ENCODE measurements around the gene CDKN2AIPNL. TPM values are rescaled to one million over a fixed set of nuclear protein-coding genes. Genes with fewer than 3 reads are reported as not detected.

CDKN2AIPNL gene
- total and polyA plus RNA-seq, 2 donors (not counting 3 experiments of a cell fraction or from before 2014, with no cell fraction given) = 22.2 to 36.5 TPM

DNA sequence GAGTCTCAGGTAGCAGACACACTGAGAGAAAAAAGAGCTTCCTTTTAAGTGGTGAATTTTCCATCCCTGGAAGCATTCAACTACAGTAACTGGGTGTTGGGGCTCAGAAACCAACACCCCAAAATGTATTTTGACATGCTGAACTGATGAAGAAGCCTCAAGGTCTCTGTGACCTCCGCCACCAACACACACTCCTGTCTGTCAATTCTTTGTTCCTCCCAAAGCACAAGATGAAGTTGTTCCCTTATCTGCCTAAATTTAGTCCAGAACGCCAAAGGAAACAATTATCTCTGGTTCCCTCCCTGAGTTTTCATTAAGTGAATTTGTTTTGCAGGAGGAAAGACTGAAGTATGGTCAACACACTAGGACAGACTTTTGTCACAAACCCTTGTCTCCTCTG, 1.4 kb upstream of the CDKN2AIPNL start:
- no peaks in the 10 kb centered on the region for H4K20me1 ChIP-seq (replicated peaks; ENCODE audit: control insufficient read depth, extremely low read depth, insufficient read depth, low read length)
- no peaks in the 10 kb centered on the region for H3K9me1 ChIP-seq (replicated peaks; ENCODE audit: control insufficient read depth, extremely low read depth, insufficient read depth, low read length)
- intact Hi-C loops (cut with micrococcal nuclease) = loop anchor here (5.0 kb wide), 1 partner anchor 324 kb away; the partner anchor contains the start of gene CAMLG
- no TSS peak for BruUV-seq (replicated peaks)
- H3K9me3 ChIP-seq (replicated peaks; ENCODE audit: control insufficient read depth, insufficient read depth, low read length) = no peaks in the 10 kb centered on the region
- no peak for FAIRE-seq
- no peak overlapping the region for H3K4me2 ChIP-seq (ENCODE audit: insufficient read depth, low read length)
- TF ChIP-seq, protein P1, sequence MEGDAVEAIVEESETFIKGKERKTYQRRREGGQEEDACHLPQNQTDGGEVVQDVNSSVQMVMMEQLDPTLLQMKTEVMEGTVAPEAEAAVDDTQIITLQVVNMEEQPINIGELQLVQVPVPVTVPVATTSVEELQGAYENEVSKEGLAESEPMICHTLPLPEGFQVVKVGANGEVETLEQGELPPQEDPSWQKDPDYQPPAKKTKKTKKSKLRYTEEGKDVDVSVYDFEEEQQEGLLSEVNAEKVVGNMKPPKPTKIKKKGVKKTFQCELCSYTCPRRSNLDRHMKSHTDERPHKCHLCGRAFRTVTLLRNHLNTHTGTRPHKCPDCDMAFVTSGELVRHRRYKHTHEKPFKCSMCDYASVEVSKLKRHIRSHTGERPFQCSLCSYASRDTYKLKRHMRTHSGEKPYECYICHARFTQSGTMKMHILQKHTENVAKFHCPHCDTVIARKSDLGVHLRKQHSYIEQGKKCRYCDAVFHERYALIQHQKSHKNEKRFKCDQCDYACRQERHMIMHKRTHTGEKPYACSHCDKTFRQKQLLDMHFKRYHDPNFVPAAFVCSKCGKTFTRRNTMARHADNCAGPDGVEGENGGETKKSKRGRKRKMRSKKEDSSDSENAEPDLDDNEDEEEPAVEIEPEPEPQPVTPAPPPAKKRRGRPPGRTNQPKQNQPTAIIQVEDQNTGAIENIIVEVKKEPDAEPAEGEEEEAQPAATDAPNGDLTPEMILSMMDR (IDR thresholded peaks at IDR 0.05; ENCODE audit: extremely low read depth in 1 of 2, insufficient read depth in 1 of 2, low read depth in 1 of 2, low read length in 2 of 2) = no peak
- no peak for TF ChIP-seq GATA2 (IDR thresholded peaks at IDR 0.05; ENCODE audit: insufficient read depth, insufficient read length, low read depth, low read length)
- no peak for TF ChIP-seq POLR2A (IDR thresholded peaks at IDR 0.05; ENCODE audit: low read depth, low read length)
- H3K27me3 ChIP-seq (ENCODE audit: control insufficient read depth in 2 of 2, insufficient read depth in 2 of 2, low read length in 2 of 2) = no peaks in the 10 kb centered on the region
- peaks cover 1 to 3% of the 10 kb centered on the region in 2 experiments for H3K36me3 ChIP-seq (ENCODE audit: control insufficient read depth in 2 of 2, extremely low read depth in 1 of 2, insufficient read depth in 2 of 2, low read length in 2 of 2)
- H3K4me3 ChIP-seq (replicated peaks in 1 of 3; ENCODE audit: insufficient read depth in 1 of 3, low read depth in 1 of 3, low read length in 3 of 3) = no peak overlapping the region
- no peak overlapping the region for H3K27ac ChIP-seq (ENCODE audit: insufficient read depth, low read depth, low read length)
- no peak for DNase-seq (ENCODE audit: low read depth, low spot score)
- H3K9ac ChIP-seq (replicated peaks; ENCODE audit: extremely low read depth, insufficient read depth, low read length) = no peak overlapping the region
- peaks cover 15% of the 10 kb centered on the region for H3K4me1 ChIP-seq (ENCODE audit: control insufficient read depth, extremely low read depth, insufficient read depth, low read length)
- CTCF ChIA-PET = interaction anchor here (2.2 to 8.4 kb wide), 5 partner anchors 53 to 165 kb away, joined by 6 to 90 read pairs (median 15); partner anchors contain the start of gene JADE2
- POLR2A ChIA-PET = no interaction called here
- H3K79me2 ChIP-seq (ENCODE audit: control insufficient read depth, insufficient read depth, low read length) = peaks cover 27% of the 10 kb centered on the region
- dilution Hi-C loops (cut with MboI; ENCODE audit: extremely low pct_ligation_motif_present, low sequenced_read_pairs) = no loop called here
- H2AFZ ChIP-seq (ENCODE audit: low read depth, low read length) = no peak overlapping the region

DNA sequence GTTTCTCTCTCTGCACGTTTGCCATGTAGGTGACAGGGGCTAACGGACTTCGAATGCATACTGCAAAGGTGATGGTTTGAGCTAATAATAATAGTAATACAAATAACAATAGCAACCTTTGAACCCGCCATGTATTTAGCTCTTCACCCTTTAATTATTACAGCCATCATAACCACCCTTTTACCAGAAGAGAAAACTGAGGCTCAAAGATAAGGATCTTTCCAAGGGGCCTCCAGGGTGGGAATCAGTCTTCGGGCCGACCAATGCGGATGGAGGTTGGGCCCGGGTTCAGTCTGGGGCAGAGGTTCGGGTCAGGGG, 494 bp downstream of the CDKN2AIPNL start:
- H2AFZ ChIP-seq (ENCODE audit: low read depth, low read length) = peak overlapping the region; percentile 86
- TF ChIP-seq JUN (IDR thresholded peaks at IDR 0.05; ENCODE audit: borderline replicate concordance, insufficient read depth, insufficient read length, low read depth) (no peak), EZH2 (IDR thresholded peaks at IDR 0.05; ENCODE audit: borderline replicate concordance, low read depth, low read length, severe bottlenecking) (no peak), GATA2 (IDR thresholded peaks at IDR 0.05; ENCODE audit: insufficient read depth, insufficient read length, low read depth, low read length) (peak; percentile 23)
- TF ChIP-seq, protein P2, sequence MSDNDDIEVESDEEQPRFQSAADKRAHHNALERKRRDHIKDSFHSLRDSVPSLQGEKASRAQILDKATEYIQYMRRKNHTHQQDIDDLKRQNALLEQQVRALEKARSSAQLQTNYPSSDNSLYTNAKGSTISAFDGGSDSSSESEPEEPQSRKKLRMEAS (IDR thresholded peaks at IDR 0.05; ENCODE audit: insufficient read depth, insufficient read length) = no peak
- H3K79me2 ChIP-seq (ENCODE audit: control insufficient read depth, insufficient read depth, low read length) = peaks cover 28% of the 10 kb centered on the region
- H3K27ac ChIP-seq (ENCODE audit: insufficient read depth, low read depth, low read length) = peak overlapping the region; percentile 28
- no peaks in the 10 kb centered on the region for H3K27me3 ChIP-seq (ENCODE audit: control insufficient read depth in 2 of 2, insufficient read depth in 2 of 2, low read length in 2 of 2)
- H3K4me3 ChIP-seq (replicated peaks in 1 of 3; ENCODE audit: insufficient read depth in 1 of 3, low read depth in 1 of 3, low read length in 3 of 3) = peak overlapping the region; percentile 75 to 88 (median 84)
- peaks cover 15% of the 10 kb centered on the region for H3K4me1 ChIP-seq (ENCODE audit: control insufficient read depth, extremely low read depth, insufficient read depth, low read length)
- TSS peak; percentile 72 for BruUV-seq (replicated peaks)
- dilution Hi-C loops (cut with MboI; ENCODE audit: extremely low pct_ligation_motif_present, low sequenced_read_pairs) (no loop called here), intact Hi-C loops (cut with micrococcal nuclease) (loop anchor here (1.0 to 5.0 kb wide), 6 partner anchors 40 to 326 kb away; partner anchors contain the start of genes CAMLG and UBE2B)
- H4K20me1 ChIP-seq (replicated peaks; ENCODE audit: control insufficient read depth, extremely low read depth, insufficient read depth, low read length) = no peaks in the 10 kb centered on the region
- H3K4me2 ChIP-seq (ENCODE audit: insufficient read depth, low read length) = peak overlapping the region; percentile 83
- peaks cover 3 to 6% of the 10 kb centered on the region in 2 experiments for H3K36me3 ChIP-seq (ENCODE audit: control insufficient read depth in 2 of 2, extremely low read depth in 1 of 2, insufficient read depth in 2 of 2, low read length in 2 of 2)
- ChIA-PET CTCF (interaction anchor here (0.8 to 8.4 kb wide), 32 partner anchors 9 to 176 kb away, joined by 3 to 90 read pairs (median 4); partner anchors contain the start of gene JADE2), POLR2A (interaction anchor here (0.9 to 1.2 kb wide), 3 partner anchors 17 to 114 kb away, joined by 3 to 4 read pairs (median 4); no protein-coding TSS in a partner anchor)
- H3K9me3 ChIP-seq (replicated peaks; ENCODE audit: control insufficient read depth, insufficient read depth, low read length) = no peaks in the 10 kb centered on the region
- H3K9ac ChIP-seq (replicated peaks; ENCODE audit: extremely low read depth, insufficient read depth, low read length) = peak overlapping the region; percentile 79
- DNase-seq (ENCODE audit: low read depth, low spot score) (no peak), FAIRE-seq (peak; percentile 60)
- H3K9me1 ChIP-seq (replicated peaks; ENCODE audit: control insufficient read depth, extremely low read depth, insufficient read depth, low read length) = no peaks in the 10 kb centered on the region

Data from endothelial cell of umbilical vein (primary cell).